Skeletal muscle satellite cell (primary cell): ENCODE results near the gene PSMC3.

ENCODE experiments used
- H3K27me3 ChIP-seq: 2 replicates; pipeline ENCODE4 v1.7.0; 2013; ENCODE audit warnings: low read length; ENCODE audit not compliant: control insufficient read depth, insufficient read depth
- H3K36me3 ChIP-seq: 2 replicates; pipeline ENCODE4 v1.7.0; 2013; ENCODE audit warnings: mild to moderate bottlenecking, control low read depth, low read length; ENCODE audit not compliant: insufficient read depth
- H3K4me1 ChIP-seq: 2 replicates; pipeline ENCODE4 v1.7.0; 2013; ENCODE audit warnings: low read length; ENCODE audit not compliant: control insufficient read depth, insufficient read depth
- H3K4me2 ChIP-seq: 2 replicates; pipeline ENCODE4 v1.7.0; 2013; ENCODE audit warnings: mild to moderate bottlenecking, low read length
- H3K4me3 ChIP-seq: 2 replicates; pipeline ENCODE4 v1.7.0; 2013; ENCODE audit warnings: low read length
- H3K9ac ChIP-seq: 2 replicates; pipeline ENCODE4 v1.7.0; 2013; ENCODE audit warnings: mild to moderate bottlenecking, low read depth, low read length, moderate library complexity
- H3K9me3 ChIP-seq: replicated peaks from 2 replicates; pipeline ENCODE4 v1.7.0; 2013; ENCODE audit warnings: mild to moderate bottlenecking, control low read depth, low read length

The PSMC3 gene

DNA sequence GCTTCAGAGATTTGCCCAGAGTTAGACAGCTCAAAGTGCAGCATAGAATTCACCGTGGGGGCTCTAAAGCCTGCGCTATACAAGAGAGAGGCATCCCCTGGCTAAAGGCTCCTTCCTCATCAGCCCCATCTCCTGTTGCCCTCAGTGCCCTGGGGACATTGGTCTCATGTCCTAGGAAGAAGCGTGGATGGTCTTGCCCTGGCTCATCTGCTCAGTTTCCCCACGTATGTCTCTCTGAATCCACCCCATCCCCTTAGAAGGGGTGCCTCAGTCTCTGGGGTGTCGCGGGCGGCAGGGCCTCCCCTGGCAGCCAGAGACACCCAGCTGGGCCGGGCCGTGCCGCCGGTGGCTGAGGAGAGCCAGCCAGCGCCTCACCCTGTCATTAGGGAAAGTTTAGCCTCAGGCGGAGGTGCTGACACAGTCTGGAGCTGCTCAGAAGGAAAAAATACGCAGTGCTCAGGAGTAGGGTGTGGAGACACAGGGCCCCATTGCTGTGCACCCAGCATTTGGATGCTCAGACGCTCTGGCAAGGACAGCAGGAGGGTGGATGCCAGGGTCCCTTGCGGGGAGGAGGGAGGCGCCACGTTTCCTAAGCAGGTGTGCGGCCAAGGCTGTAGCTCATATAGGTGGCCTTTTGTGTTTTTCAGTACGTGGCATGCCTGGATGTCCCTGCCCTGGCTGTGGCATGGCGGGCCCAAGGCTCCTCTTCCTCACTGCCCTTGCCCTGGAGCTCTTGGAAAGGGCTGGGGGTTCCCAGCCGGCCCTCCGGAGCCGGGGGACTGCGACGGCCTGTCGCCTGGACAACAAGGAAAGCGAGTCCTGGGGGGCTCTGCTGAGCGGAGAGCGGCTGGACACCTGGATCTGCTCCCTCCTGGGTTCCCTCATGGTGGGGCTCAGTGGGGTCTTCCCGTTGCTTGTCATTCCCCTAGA is 16.5 kb downstream of the PSMC3 start:
- Histone ChIP-seq H3K4me3 (peak overlapping the region; percentile 89), H3K36me3 (peaks cover 37% of the 10 kb centered on the region), H3K9ac (peak overlapping the region; percentile 96), H3K27me3 (no peaks in the 10 kb centered on the region), H3K4me1 (peaks cover 54% of the 10 kb centered on the region), H3K4me2 (peak overlapping the region; percentile 95), H3K9me3 (no peaks in the 10 kb centered on the region)

DNA sequence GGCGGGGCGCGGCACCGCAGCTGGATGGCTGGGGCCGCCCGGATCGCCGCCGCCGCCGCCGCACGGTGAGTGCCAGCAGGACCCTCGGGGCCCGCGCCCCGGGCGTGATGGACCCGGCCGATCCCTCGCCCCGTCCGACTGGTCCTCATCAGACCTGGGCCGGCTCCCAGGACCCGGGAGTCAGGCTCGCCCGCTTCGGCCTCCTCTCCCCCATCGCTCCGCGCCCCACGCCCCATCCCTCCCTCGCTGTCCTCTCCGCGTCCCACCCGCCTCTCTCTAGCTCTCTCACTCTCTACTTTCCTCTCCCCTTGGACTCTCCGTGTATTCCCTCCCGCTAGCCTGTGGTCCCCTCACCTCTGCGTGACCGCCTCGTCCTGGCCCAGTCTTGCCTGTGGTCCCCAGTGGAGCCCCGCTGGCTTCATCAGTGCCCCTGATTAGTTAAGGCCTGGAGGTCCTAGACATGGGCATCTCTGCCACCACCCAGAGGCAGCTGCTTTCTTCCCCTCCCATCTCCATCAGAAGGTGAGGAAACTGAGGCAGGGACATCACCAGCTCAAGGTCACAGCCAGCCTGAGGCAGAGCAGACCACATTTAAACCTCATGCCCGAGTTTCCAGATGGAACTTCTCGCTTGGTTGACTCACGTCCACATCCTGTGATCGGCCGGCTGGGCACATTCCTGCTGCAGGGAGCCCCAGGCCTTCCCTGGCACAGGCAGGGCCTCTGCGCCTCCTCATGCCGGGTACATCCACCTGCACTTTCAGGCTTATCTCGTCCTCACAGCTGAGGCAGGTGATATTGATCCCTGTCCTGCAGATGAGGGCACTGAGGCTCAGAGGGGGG is 17.4 kb downstream of the PSMC3 start:
- peaks cover 28% of the 10 kb centered on the region for H3K36me3 ChIP-seq
- H3K9me3 ChIP-seq, result no peaks in the 10 kb centered on the region
- peak overlapping the region; percentile 95 for H3K4me2 ChIP-seq
- H3K4me3 ChIP-seq, result peak overlapping the region; percentile 89
- H3K27me3 ChIP-seq, result no peaks in the 10 kb centered on the region
- H3K4me1 ChIP-seq, result peaks cover 45% of the 10 kb centered on the region
- H3K9ac ChIP-seq, result peak overlapping the region; percentile 96

DNA sequence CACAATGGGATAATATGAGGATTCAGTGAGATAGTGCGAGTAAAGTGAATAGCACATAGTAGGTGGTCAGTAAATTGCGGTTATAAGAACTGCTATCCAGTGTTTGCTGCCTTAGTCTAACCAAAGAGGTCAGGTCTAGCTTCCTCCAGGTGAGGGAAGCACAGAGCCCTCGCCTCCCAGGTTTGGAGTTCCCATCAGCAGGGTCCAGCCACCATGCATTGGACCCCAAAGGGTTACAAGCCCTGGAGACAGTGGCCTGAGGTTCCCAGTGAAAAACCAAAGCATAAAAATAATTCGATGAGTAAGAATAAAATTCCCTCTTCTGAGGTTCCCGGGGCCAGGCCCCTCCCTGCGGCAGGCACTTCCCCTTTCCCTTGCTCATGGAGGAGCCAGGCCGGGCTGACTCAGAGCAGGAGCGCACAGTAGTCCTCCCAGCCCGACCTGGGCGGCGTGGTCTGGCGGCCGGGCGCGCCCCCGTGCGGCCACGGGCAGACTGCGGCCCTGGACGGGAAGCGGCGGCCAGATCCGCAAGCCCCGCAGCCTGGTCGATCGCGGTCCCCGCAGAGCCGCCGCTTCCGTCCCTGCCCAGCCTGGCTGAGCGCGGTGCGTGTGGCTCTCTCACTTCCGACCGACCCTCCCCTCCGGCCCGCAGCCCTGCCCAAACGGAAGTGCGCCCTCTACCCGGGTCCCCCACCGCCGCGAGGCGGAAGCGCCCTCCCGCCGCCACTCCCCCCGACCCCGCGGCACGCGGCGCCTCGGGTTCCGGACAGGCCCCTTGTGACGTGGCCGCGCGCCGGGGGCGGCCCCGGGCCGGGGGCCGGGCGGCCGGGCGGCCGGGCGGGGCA is 18.3 kb downstream of the PSMC3 start, which contains the start of gene SLC39A13:
Gene SLC39A13 (plus strand): TSS at position 845 of the 845 bp plus-strand sequence. CDS start 1,505 bp downstream, outside the sequence.
- Histone ChIP-seq H3K9me3 (no peaks in the 10 kb centered on the region), H3K27me3 (no peaks in the 10 kb centered on the region), H3K4me3 (peak within 1 kb of the TSS; percentile 89), H3K9ac (peak within 1 kb of the TSS; percentile 96), H3K36me3 (peaks cover 22% of the 10 kb centered on the region), H3K4me1 (peaks cover 37% of the 10 kb centered on the region), H3K4me2 (peak within 1 kb of the TSS; percentile 95)

DNA sequence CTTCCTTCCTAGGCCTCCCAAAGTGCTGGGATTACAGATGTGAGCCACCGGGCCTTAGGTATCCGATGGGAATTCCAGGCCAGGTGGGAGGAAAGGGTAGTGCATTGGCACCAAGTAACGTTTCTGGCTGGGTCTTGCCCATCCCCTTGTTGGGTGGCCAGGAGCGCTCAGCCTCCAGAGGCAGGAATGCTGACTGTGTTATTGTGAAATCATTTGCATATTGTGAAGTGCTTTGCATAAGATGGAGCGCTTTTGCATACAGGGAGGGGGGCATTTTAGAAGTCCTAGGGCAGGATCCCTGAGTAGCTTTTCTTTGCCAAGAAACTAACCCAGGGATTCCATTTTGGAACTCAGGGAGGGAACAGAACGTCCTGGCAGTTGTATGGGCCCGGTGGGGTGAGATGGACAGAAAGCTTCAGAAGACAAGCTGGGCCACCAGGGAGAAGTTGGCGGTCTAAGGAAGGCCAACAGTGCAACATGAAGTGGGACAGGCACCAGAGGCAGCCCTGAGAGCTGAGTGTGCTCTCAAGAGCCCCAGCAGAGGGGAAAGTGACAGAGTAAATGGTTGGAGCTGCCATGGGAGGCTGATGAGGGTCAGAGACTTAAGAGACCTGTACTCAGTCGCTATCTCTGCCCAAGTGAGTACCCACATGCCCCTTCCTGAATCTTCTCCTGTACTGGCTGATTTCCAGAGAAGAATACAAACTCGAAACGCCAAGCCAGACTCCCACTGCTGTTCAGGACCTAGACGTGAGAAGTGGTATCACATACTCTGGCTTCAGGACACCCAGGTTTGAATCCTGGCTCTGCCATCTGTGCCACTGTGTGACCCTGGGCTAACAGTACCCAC is 19.1 kb downstream of the PSMC3 start:
- peaks cover 33% of the 10 kb centered on the region for H3K4me1 ChIP-seq
- H3K27me3 ChIP-seq, result no peaks in the 10 kb centered on the region
- H3K4me2 ChIP-seq, result peak overlapping the region; percentile 92
- H3K9me3 ChIP-seq, result no peaks in the 10 kb centered on the region
- H3K9ac ChIP-seq, result peak overlapping the region; percentile 87
- peak overlapping the region; percentile 74 for H3K4me3 ChIP-seq
- H3K36me3 ChIP-seq, result peaks cover 19% of the 10 kb centered on the region

DNA sequence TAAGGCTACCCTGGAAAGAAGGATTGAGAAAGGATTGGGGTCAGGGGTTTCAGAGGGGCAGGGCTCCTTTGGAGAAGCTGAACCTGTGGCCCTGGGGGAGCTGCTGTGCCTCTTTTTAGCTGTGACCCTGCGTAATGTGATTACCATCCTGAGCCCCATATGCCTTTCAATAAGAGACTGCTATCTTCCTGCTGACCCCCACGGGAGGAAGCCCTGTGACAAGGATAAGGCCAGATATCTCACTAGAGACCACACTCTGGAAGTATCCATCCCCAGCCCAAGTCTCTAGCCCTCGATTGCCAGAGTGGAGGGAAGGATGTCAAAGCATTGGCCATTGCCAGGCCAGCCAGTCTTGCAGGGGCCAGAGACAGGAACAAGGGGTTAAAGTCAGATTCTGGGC is 22.7 kb downstream of the PSMC3 start:
- H3K4me3 ChIP-seq, result no peak overlapping the region
- no peaks in the 10 kb centered on the region for H3K27me3 ChIP-seq
- peaks cover 19% of the 10 kb centered on the region for H3K4me1 ChIP-seq
- H3K36me3 ChIP-seq, result no peaks in the 10 kb centered on the region
- H3K9me3 ChIP-seq, result no peaks in the 10 kb centered on the region
- no peak overlapping the region for H3K4me2 ChIP-seq
- H3K9ac ChIP-seq, result no peak overlapping the region

DNA sequence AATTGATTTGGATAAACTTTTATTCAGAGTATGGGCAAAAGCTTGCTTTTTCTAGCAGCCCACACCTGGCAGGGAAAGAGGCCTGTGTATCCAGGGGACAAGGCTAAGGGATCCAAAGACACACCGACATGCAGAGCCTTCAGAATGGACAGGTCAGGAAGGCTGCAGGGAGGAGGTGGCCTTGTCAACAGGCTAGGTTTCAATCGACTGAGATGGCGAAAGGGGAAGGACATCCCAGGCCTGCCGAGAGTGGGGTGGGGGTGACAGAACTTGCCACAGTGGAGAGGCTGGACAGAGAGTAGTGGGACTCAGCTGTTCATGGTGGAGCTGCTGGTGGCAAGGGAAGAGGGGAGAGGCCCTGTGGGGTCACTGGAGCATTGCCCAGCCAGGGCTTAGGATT is 23.1 kb downstream of the PSMC3 start:
- no peak overlapping the region for H3K4me3 ChIP-seq
- no peak overlapping the region for H3K4me2 ChIP-seq
- H3K9ac ChIP-seq, result no peak overlapping the region
- H3K27me3 ChIP-seq, result no peaks in the 10 kb centered on the region
- H3K36me3 ChIP-seq, result no peaks in the 10 kb centered on the region
- no peaks in the 10 kb centered on the region for H3K9me3 ChIP-seq
- H3K4me1 ChIP-seq, result peaks cover 19% of the 10 kb centered on the region

DNA sequence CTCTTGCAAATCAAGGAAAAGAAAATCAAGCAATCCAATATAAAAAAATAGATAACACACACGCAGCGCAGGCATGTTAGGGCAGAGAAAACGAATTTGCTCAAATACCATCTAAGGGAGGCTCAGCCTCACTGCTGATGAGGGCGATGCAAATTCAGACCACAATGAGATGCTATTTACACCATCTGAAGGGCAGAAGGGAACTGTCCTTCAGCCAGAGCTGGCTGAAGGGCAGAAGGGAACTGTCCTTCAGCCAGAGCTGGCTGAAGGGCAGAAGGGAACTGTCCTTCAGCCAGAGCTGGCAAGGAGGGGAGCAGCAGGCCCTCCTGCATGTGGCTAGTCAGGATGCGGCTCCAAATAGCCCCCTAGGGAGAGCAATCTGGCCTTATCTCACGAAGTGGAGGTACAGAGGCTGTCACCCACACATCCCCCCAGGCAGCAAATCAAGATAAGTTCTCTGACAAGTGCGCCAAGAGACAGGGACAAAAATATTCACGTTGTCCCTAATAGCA is 25.4 kb downstream of the PSMC3 start:
- H3K4me1 ChIP-seq, result peaks cover 8% of the 10 kb centered on the region
- no peak overlapping the region for H3K4me3 ChIP-seq
- no peak overlapping the region for H3K9ac ChIP-seq
- no peaks in the 10 kb centered on the region for H3K27me3 ChIP-seq
- H3K9me3 ChIP-seq, result no peaks in the 10 kb centered on the region
- peak overlapping the region; percentile 44 for H3K4me2 ChIP-seq
- H3K36me3 ChIP-seq, result no peaks in the 10 kb centered on the region

DNA sequence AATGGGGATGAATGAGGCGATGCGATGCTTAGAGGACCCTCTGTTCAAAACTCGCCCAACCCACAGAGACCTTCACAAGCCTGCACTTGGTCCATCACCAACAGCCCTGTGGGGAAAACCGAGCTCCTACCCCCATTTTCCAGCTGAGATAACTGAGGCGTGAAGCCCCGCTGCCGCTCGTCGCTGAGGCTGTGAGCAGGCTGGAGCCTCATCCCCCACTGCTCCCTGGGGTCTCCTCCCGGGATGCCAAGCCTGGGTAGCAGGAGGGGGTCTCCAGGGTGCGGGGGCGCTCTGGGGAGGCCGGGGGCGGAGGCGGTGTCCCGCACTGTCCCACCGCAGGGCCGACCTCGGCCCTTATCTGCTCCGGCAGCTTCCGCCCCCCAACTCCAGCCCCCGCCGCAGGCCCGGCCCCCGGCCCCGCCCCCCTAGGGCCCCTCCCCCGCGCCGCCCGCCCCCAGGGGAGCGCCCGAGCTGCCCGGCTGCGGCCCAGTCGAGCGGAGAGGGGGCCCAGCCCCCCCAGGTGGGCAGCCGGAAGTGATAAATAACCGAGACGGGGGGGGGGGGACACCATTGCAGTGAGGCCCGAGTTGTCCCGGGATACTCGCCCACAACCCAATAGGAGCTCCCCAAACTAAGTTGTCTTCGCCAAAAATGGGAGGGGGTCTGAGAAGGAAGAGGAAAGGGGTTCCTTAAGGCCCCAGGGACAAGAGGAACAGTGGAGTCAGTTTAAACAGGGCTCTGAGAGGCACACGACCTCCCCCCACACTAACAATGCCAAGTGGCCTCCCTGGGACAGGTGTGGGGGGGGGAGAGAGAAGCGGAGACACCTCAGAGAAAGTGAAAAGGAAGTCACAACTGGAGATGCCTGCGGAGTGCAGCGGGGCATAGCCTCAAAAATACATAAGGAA is 26.1 kb downstream of the PSMC3 start:
- Histone ChIP-seq H3K4me2 (peak overlapping the region; percentile 68), H3K9me3 (no peaks in the 10 kb centered on the region), H3K9ac (no peak overlapping the region), H3K4me1 (peaks cover 8% of the 10 kb centered on the region), H3K36me3 (no peaks in the 10 kb centered on the region), H3K4me3 (no peak overlapping the region), H3K27me3 (no peaks in the 10 kb centered on the region)

DNA sequence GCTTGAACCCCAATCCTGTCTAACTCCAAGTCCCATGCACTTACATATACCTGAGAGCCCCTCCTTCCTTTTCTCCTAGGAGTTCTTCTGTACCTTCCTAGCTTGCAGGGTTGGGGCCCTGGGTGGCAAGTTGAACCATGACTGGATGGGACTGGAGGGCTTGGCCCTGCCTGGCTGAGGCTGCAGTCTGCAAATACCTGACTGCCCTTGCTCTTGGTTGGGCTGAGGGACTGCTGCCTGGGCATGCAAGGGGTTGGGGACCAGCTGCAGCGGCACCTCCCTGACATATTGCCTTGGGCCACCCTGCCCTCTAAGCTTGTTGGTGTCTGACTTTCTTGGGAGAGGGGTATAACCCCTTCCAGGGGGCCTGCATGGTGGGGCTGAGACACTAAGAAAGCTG is 27.7 kb downstream of the PSMC3 start:
- no peaks in the 10 kb centered on the region for H3K27me3 ChIP-seq
- peaks cover 19% of the 10 kb centered on the region for H3K4me1 ChIP-seq
- H3K4me2 ChIP-seq, result no peak overlapping the region
- no peaks in the 10 kb centered on the region for H3K36me3 ChIP-seq
- H3K9ac ChIP-seq, result no peak overlapping the region
- H3K9me3 ChIP-seq, result no peaks in the 10 kb centered on the region
- H3K4me3 ChIP-seq, result no peak overlapping the region
